GM21528 (cell line): Measurements from ENCODE around the gene SPTBN4.
"Not testable (repeated sequence)": the region's sequence is repeated elsewhere in the genome, so short reads cannot be mapped to it uniquely, and the experiment has no call there.

ENCODE experiments used
- ATAC-seq: cut with Tn5 transposase; IDR thresholded peaks from one replicate; pipeline ENCODE4 v1.9.1; 2021; ENCODE audit warnings: mild to moderate bottlenecking, moderate library complexity; ENCODE audit not compliant: unreplicated experiment, low FRiP score

Gene SPTBN4

GRCh38 chr19:40438284-40438683, 28.5 kb upstream of the SPTBN4 start:
- no peak for ATAC-seq

DNA sequence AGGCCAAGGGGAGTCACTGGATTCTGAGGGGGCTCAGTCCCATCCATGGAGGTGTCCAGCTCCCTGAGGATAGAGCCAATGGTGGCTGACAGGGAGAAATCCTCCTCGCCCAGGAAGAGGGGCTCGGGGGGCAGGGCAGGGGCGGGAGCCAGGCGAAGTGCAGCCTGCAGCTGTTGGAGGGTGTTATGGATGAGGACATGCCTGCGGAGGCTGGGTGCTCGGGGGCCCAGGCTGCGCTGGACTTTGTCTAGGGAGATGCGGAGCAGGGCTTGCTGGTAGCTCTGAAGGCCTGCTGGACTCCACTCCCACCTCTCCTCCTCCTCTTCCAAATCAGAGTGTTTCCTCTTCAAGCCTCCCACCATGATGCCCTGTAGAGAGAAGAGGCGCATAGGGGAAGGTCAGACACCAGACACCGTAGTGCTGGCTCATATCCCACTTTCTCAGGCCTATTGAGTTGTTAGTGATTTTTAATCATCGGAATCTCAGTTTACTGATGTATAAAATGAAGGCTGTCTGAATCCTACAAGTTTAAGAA, 25.0 kb upstream of the SPTBN4 start:
- no peak for ATAC-seq

DNA sequence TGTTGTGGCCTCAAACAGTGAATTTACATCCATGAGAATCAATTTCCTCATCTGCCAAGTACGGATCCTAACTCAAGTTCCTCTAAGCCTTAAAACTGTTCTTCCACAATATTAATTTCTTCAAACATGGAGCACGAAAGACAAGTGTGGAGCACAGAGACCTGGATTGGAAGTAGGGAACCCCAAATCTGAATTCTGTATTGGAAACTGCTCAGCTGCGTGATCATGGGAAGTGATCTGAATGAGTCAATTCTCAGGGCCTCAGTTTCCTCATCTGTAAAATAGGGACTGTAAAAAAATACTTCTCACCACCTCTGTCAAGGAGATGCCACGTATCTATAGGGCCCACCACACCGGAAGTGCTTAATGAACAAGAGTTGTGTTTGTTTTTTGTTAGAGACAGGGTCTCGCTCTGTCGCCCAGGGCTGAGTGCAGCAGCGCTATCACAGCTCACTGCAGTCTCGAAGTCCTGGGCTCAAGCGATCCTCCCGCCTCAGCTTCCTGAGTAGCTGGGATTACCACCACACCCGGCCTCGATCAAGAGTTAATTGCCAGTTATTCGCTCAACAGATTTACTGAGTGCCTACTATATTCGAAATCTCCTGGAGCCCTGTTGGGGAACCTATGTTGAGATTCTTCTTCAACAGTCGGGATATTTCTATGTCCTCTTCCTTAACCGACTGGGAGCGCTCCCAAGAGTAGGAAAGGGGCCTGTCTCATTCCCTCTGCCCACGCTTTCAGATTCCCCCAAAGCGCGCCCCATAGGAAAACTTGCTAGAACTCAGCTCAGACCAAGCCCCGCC, 24.3 kb upstream of the SPTBN4 start:
- peak; percentile 0 for ATAC-seq

DNA sequence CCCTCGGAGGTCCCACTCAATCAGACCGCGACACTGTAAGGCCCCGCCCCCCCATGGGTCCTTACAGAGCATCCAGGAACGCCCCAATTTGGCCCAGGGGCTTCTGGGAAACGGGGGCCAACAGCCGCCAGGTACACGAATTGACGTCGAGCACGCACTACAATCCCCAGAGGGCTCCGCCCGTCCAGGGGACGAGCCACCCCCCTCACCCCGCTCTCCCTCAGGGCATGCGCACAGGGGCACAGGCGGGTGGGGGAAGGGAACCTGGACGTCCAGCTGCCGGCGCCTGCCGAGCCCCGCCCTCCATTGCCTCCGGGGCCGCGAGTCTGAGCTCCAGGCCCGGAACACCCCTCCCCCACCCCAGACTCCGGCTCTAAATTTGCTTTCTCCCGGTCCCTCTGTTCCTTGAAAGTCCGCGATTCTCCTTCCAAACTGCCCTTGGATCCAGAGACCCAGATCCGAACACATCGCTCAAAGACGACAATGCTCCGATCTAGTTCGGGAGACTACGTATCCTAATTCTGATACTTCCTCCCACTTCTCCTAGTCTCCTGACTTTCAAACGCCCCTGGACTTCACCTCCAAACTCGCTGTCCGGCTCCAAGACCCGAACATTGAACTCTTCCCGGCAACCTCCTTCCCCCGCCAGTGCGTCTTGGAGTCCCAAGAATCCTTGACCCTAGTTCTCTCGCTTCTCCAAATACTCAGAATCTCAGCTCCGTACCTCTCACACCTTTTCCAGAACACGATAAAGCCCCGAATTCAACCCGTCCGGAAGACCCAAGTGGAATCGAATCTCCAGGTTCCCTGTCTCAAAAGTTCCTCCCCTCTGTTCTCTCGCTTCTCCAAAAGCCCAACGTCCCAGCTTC, 23.4 kb upstream of the SPTBN4 start:
- peak; percentile 73 for ATAC-seq

- ATAC-seq = peak; percentile 63
Measured at GRCh38 chr19:40444000-40444824, 22.6 kb upstream of the SPTBN4 start, which contains the start of gene SERTAD3. SERTAD3 (minus strand) TSS chr19:40444335; CDS start chr19:40442080, 2,255 bp downstream.

DNA sequence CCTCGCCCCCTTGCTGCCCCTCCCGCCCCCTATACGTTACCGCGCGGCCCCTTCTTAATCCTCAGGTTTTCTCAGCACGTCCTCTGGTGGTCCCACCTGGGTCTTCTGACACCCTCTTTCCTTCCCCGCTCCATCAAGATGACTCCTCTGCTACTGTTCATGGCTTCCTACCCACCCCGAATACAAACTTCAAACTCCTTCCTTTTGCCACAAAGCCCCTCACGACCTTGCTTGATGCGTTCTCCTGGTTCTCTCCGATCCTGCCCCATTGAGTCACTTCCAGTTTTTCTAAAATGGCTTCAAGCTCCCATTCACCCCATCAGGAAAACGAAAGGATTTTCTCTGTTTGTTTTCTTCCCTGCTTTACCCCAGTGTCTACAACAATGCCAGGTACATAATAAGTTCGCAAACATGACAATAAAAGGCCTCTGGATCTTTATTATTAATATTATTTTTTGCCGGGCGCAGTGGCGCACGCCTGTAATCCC, 21.9 kb upstream of the SPTBN4 start:
- no peak for ATAC-seq

DNA sequence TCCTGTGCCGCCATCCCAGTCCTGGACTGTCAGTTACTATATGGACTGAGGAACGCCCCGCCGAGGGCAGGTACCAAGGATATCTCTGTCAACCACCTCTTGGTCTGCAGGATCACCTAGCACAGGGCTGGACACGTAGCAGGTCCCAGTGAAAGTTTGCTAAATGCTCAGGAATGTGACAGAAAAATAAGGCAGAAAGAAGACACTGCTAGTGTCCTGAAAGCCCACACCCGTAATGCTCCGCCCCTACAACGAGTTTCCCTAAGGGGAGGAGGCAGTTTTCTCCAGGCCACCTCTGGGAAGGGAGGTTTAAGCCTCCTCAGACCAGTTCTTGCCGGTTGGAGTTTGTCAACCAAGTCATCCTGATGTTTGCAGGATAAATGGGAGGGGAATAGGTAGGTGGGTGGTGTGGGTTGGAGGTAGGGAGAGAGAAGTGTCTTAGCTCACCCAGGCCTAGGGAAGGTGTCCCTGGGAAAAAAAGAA, 21.0 kb upstream of the SPTBN4 start:
- no peak for ATAC-seq

DNA sequence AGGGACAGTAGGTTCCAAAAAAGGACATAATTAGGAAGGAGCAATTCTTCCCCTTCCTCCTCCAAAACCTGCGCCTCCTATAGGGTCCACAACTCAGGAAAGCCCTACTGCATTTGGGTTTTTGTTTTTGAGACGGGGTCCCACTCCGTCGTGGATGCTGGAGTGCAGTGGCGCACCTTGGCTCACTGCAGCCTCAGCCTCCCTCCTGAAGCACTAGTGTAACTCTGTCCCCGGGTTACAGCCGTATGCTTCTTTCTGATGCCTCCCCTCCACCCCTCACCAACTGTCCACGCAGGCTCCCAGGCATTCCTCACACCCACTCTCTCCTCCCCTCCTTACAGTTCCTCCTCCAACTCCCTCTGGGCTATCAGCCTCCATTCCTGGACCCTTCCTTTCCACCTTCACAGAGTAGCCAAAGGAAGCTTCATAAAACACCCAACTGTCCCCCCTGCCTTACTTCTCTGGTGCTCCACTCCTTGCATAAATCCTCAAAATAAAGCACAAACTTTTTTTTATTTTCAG, 20.5 kb upstream of the SPTBN4 start:
- ATAC-seq = no peak

- no peak for ATAC-seq
Measured at GRCh38 chr19:40449506-40449905, 17.3 kb upstream of the SPTBN4 start.

GRCh38 chr19:40450664-40451063, 16.1 kb upstream of the SPTBN4 start:
- no peak for ATAC-seq

GRCh38 chr19:40452016-40452415, 14.8 kb upstream of the SPTBN4 start:
- ATAC-seq = no peak

DNA sequence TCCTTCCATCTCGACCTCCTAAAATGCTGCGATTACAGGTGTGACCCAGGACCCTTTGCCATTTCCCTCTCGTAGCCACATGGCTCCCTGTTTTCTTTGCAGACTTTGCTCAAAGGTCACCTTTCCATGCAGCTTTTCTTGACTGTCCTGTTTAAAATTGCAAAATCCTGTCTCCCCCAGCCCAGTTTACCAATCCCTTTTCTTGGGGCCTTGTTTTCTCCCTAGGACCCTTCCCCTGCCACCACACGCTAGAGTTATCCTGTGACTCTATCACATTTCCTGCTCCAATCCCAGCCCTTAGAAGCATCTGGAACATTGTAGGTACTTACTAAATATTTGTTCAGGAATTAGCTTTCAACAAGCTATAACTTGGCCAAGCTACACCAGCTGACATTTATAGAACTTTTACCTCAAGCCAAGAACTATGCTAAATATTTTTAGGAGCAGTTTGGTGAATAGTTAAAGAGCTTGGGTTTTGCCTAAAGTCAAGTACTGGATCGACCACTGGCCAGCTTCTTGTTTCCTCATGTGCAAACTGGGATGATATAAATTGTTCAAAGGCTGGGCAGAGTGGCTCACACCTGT, 13.6 kb upstream of the SPTBN4 start:
- ATAC-seq = no peak

DNA sequence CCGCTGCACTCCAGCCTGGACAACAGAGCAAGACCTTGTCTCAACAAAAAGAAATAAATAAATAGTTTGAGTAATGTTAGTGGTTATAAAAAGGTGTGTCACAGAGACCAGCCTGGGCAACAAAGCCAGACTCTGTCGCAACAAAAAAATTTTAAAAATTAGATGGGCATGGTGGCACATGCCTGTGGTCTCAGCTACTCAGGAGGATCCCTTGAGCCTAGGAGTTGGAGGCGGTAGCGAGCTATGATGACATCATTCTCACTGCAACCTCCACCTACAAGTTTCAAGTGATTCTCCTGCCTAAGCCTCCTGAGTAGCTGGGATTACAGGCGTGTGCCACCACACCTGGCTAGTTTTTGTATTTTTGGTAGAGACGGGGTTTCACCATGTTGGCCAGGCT, 12.9 kb upstream of the SPTBN4 start:
- ATAC-seq = not testable (repeated sequence)

DNA sequence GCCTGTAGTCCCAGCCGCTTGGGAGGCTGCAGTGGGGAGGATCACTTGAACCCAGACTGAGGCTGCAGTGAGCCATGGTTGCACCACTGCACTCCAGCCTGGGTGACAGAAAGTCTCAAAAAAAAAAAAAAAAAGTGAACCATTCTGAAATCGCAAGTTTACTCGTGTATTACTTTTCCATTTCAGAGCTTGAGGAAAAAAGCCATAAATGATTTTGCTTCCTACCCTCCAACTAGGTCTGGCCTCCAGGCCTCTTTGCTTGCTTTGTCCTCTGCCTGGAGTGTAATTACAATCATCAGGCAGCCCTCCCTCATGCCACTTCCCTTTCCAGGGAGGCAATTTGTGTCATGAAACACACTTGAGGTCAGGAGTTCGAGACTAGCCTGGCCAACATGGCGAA, 9.8 kb upstream of the SPTBN4 start:
- no peak for ATAC-seq

- ATAC-seq = no peak
Measured at GRCh38 chr19:40457953-40458596, 8.7 kb upstream of the SPTBN4 start.

- no peak for ATAC-seq
Measured at GRCh38 chr19:40458597-40458974, 8.2 kb upstream of the SPTBN4 start.

GRCh38 chr19:40460185-40460584, 6.6 kb upstream of the SPTBN4 start:
- ATAC-seq = no peak

DNA sequence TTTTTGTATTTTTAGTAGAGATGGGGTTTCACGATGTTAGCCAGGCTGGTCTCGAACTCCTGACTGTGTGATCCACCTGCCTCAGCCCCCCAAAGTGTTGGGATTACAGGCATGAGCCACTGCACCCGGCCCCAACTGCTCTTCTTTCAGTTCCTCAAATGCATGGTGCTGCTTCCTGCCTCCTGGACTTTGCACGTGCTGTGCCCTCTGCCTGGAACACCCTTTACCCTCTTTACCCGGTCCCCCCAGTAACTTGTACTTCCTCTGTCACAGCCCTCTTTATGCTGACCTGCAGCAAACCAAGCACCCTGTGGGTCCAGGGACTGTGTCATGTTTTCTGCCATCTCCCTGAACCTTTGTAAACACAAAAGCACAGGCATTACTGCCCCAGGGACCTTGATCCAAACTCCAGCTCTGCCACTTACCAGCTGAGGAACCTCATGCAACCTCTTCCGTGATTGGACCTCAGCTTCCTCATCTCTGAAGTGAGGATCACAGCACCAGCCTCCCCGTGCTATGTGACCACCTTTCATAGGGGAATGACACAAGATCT, 5.1 kb upstream of the SPTBN4 start:
- no peak for ATAC-seq

DNA sequence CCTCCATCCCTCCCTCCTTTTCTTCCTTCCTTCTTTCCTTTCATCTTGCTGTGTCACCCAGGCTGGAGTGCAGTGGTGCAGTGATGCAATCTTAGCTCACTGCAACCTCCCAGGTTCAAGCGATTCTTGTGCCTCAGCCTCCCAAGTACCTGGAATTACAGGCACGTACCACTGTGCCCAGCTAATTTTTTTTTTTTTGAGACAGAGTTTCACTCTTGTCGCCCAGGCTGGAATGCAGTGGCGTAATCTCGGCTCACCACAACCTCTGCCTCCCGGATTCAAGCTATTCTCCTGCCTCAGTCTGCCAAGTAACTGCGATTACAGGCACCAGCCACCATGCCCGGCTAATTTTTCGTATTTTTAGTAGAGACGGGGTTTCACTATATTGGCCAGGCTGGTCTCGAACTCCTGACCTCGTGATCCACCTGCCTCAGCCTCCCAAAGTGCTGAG, 3.2 kb upstream of the SPTBN4 start:
- not testable (repeated sequence) for ATAC-seq
